ENCODE results near the gene PEX11B.

PEX11B gene, protein sequence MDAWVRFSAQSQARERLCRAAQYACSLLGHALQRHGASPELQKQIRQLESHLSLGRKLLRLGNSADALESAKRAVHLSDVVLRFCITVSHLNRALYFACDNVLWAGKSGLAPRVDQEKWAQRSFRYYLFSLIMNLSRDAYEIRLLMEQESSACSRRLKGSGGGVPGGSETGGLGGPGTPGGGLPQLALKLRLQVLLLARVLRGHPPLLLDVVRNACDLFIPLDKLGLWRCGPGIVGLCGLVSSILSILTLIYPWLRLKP

DNA sequence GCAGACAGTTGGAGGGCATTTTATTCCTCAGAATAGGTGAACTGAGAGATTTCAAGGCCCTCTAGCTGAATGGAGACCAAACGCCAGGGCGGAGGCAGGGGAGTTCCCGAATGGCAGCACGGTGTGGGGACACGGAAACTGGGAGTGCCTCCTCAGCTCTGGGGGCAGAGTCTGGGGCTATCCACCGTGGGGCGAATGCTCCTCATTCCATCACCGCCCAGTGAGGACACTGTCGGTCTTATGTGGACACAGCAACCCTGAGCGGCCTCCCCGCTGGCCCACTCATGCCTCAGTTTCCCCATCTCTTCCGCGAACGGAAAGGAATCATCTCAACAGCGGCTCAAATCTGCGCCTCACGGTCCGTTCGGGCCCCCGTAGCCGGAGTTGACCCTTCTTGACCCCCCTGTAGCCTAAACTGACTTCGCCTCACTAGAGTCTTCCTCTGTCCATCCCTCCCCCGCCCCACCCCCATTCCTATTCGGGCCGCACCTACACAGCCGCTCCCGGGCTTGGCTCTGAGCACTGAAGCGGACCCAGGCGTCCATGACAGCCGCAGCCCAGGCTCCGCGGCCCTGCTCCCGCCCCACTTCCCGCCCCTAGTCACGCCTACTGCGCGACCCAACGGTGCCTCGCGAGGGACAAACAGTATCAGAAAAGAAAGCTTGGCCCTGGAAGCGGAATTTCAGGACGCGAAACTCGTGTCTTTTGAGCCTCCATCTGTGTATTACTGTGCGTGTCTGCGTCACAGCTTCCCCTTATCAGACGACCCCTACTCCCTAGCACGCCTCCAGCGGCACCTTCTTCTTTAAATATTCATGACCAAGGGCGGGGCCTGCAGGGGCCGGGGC is at the start of gene PEX11B:
TSS of gene PEX11B (minus strand) at position 574 of the 848 bp plus-strand sequence. CDS start at position 545, 29 bp downstream.
- DNase-seq (ENCODE audit: low spot score) = peak; percentile 92

DNA sequence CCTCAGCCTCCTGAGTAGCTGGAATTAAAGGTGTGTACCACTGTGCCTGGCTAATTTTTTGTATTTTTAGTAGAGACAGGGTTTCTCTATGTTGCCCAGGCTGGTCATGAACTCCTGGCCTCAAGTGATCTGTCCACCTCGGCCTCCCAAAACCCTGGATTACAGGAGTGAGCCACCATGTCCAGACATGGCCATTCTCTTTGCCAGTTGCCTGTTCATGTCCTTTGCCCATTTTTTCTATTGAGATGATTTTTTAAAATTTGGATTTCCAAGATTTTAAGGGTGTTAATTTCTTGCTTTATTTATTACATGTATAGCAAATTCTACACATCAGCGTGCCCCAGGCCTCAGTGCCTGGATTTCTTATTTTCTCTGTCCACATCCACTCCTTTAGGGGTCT is 48.8 kb upstream of the PEX11B start:
- no peak for DNase-seq (ENCODE audit: low spot score)

- no peak for DNase-seq (ENCODE audit: low spot score)
Measured at GRCh38 chr1:145965119-145965744, 46.7 kb upstream of the PEX11B start.

DNA sequence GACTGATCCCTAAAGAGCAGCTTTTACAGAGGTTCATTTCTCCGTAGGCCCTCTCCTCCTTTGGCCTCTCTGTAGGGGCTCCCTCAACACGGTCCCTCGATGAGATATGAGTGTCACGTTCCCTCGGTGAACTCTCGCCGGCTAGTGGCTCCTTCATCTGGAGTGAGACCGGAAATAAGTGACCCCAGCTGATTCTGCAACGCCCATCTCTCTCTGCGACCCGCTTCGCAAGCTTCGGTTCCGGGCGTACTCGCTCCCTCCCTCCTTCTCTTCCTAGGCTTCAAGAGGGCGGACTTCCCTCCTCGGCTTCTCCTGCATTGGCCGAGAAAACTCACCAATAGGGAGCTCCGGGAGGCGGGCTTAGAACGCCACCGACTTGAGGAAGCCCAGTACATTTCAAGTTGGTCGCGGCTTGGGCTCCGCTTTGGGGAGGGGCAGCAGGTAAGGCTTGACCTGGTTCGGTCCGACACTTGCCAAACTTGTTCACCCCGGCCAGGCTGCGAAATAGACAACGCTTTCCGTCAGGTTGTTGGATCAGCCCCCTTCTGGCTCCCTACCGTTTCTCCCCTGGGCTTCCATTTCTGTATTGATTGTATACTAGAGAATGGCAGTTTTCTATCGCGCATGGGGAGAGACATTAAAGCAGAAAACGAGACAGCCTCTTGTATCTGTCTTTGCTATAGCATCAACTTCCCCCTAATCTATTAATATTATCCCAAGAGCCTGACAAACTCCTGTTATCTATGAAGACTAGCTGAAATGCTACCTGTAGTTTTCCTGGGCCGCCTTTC is 46.0 kb upstream of the PEX11B start, which contains the start of the genes ANKRD34A and POLR3GL:
TSS of gene ANKRD34A (minus strand) at position 248 of the 791 bp plus-strand sequence. CDS start 2,816 bp downstream, outside the sequence.
TSS of gene POLR3GL (plus strand) at position 363 of the 791 bp plus-strand sequence. CDS start 10,176 bp downstream, outside the sequence.
- DNase-seq (ENCODE audit: low spot score) = peak; percentile 93

DNA sequence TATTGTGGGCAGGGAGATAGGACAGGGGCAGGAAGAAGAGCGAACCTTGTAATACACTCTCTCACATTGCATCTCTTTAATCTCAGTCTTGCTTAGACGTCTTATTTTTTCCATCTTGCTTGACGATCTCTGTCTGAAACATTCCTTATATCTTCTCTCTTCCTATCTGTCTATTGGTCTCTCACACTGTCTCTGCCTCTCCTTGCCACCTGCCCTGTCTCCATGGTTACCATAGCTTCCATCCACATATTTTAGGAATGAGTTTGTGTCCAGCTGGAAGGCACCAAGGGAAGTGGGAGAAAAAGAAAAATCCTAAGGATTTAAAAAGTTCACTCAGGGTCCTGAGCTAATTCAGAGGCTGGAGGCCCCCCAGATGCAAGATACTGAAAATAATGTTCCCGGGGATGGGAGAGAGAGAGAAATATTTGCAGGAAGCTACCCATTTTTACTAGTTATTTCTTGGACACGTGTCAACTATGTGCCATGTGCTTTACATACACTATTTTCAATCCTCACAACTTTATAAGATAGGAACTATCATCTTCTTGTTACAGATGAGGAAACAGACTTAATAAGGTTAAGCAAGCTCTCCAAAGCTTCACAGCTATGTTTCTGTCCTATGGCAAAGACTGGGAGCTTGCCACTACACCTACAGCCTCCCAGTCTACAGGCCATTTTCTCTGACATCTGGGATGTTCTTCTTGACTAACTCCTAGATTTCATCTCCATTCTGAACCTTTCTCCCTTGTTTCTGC is 44.9 kb upstream of the PEX11B start:
- DNase-seq (ENCODE audit: low spot score) = peak; percentile 52

DNA sequence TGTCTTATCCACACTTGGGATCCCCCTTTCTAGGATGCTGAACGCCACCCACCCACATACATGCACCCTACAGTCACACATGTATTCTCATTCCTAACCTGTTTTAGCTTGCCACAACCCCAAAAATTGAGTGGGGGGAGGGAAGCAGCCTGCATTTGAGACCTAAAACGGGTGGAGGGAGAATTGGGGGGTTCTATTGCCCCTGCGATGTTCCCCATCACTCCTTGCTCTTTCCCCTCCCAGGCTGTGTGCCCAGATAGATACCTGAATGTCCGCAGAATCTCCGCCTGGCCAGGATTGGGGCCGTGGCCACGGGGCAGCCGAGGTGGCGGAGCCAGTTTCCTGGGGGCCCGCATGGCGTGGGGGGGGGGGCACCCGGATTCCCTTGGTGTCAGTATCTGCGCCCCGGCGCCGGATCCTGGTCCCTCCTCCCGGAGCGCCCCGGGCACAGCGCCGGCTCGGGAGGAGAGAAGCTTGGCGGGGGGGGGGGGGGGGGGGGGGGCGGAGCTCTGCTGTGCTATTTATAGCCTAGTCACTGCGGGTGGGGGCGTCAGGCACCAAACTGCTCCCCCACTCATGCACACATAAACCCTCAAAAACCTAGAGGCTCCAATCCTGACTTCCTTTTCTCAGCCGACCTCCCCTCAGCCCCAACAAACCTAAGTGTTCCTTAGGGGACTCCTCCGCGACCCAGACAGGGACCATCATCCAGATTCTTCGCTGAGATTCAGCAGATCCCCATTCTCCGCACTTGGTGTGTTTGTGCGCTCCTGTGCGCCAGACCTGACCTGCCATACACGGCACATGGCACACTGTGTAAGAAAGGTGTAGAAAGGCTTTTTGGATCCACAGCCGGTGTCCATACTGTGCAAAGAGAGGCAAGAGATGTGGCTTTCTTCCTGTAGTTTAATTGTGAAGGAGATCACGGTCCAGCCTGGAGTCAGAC is 43.9 kb upstream of the PEX11B start:
- peak; percentile 76 for DNase-seq (ENCODE audit: low spot score)

- no peak for DNase-seq (ENCODE audit: low spot score)
Measured at GRCh38 chr1:145961425-145962156, 43.1 kb upstream of the PEX11B start.

GRCh38 chr1:145961109-145961424 is 42.5 kb upstream of the PEX11B start:
- no peak for DNase-seq (ENCODE audit: low spot score)

DNA sequence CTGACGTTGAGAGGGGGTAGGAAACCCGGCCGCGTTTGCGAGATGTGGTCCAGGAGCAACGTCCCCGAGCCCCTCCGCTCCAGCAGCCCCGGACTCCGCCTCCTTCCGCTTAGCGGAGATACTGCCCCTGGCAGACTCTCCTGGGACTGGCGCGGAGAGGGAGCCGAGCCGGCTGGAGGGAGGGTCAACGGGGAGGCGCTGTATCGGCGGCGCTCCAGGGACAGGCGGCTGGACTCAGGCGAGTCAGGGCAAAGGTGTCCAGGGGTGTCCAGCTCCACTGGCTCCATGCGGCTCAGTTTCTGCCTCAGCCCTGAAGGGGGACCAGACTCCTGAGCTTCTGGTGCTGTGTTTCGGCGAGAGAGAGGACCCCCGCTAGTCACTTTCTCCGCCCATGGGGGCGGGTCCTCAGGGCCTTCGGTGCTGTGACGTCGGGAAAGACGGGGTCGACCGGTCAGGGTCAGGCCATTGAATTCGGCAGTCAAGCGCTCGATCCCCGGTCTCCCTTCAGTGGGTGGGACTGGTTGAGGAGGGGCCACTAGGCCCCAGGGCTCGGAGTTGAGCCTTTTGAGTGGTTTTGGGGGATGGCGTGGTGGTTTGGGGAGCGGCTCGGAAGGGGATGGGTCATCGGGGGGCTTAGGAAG is 42.1 kb upstream of the PEX11B start:
- DNase-seq (ENCODE audit: low spot score) = peak; percentile 64

DNA sequence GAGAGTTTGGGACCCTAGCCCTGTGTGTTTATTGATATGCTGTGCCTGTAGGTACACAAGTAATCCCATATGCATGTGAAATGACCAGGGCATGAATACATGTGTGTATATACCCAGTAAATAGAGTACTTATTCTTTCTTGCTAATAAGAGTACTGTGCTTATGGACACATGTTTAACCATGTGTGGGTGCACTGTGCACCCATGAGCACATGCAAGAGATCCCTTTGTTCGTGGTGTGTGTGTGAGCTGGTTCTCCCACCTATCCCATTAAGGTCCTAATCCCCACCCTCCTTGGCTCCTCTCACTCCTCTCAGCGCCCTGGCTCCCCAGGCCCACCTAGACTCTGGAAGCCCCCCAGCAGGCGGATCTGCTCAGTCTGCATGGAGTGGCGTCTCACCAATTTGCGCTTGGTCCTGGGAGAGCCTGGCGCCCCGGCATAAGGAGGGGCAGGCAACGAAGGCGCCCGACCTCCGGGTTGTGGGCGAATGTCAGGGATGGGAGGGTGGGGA is 41.5 kb upstream of the PEX11B start:
- no peak for DNase-seq (ENCODE audit: low spot score)

GRCh38 chr1:145959333-145959732 is 40.8 kb upstream of the PEX11B start:
- no peak for DNase-seq (ENCODE audit: low spot score)

DNA sequence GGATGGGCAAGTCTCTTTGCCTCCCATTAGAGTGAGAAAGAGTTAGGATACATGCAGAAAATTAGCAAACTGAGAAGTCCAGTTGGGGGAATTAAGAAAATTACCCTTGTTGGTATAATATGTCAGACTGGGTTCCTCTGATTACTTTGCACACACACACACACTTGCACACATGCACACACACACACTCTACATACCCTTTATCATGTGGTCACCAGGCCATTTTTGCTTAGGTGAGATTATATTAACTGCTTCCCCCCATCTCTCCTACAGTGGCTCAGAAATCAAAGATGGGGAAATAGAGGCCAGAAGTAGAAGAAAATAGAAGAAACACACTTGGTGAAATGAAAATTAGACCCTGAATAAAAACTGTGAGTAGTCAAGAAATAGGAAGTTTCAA is 40.2 kb upstream of the PEX11B start:
- no peak for DNase-seq (ENCODE audit: low spot score)

- peak; percentile 97 for DNase-seq (ENCODE audit: low spot score)
Measured at GRCh38 chr1:145957443-145958319, 39.2 kb upstream of the PEX11B start, which contains the start of gene LIX1L. Gene LIX1L (minus strand): TSS chr1:145958017. CDS start chr1:145957927, 90 bp downstream.

DNA sequence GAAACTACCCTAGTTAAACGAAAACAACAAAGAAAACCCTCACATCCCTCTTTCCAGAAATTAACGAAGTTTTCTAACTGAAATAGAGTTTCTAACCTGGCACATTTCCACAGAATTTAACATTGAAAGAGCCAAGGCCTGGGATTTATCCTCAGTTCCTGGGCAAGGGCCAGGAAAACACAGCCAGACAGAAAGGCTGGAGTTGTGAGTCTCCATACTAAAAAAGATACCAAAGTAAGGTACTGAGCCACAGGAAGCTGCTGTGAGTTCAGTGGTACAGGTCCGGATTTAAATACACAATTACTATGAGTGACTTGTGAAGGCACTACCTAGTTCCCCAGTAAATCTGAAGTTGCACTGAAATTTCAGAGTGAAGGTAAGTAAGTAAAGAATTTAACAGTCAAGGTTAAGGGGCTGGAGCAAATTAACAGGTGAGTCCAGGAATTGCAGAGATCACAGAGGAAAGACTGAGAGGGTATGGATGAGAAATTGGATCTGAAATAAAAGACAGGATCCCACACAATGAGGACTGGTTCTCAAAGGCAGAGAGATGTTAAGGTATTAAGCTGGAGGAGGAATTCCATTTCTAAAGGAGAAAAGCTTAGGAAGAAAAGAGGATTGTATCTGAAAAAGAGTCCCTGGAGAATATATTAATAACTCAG is 38.4 kb upstream of the PEX11B start:
- DNase-seq (ENCODE audit: low spot score) = no peak

DNA sequence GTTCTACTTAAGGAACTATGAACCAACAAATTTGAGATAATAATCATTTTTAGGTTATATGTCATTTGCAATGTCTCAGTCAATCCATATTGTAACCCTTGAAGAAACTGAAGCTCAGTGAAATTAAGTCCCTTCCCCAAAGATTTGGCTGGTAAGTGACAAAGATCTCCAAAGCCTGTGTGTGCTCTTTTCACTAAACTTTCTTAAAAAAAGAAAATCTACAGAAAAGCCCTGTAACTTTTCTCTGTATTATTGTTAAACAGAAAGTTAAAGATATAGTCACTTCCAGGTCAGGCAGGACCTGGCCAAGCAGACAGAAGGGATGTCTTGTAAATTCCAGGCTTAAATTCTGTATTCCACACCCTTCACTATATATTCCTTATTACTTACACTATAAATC is 37.8 kb upstream of the PEX11B start:
- DNase-seq (ENCODE audit: low spot score) = no peak

- DNase-seq (ENCODE audit: low spot score) = no peak
Measured at GRCh38 chr1:145955436-145955835, 36.9 kb upstream of the PEX11B start.

DNA sequence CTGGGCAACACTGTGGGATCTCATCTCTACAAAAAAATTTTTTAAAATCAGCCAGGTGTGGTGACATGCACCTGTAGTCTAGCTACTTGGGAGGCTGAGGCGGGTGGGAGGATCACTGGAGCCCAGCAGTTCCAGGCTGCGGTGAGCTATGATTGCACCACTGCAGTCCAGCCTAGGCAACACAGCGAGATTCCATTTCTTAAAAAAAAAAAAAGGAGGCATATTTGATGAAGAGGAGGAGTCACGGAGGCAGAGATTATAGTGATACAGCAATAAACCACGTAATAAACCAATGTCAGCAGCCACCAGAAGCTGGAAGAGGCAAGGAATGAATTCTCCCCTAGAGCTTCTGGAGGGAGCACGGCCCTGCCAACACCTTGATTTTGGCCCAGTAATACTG is 35.3 kb upstream of the PEX11B start:
- DNase-seq (ENCODE audit: low spot score) = no peak

All from AG08395 (cell line).